ENCODE results near the gene APRT.
"Not testable (repeated sequence)": the region's sequence is repeated elsewhere in the genome, so short reads cannot be mapped to it uniquely, and the experiment has no call there.

Gene APRT

DNA sequence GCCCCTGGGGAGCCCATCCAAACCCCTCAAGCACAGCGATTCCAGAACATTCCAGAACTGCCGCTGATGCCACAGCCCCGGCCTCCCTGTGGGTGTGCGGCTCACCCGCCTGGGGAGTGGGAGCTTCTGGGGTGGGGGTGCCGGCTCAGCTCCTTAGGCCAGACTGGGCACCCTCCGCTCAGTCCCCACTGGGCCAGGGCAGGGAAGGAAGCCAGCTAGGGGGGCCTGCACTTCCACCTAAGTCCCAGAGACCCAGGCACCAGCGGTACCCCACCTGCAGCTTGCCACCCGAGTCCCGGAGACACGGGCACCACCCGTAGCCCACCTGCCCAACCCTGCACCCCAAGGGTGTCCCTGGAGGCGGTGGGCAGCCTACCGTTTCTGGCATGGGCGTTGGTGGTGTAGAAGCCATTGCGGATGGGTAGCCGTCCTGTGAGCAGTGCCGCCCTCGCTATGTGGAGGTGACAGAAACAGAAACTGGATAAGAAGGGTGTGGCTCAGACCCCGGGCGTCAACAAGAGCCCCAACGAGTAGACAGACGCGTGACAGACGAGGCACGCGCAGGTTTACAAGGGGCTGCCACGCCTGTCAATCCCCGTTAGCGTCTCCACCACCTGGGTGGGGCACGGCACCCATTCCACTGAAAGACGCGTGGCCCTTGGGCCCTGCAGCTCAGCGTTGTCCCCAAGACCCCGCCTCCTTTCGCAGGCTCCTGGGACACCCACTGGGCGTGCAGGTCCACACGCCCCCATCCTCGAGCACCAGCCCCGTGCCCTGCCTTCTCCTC is 30.0 kb upstream of the APRT start:
- DNase-seq = no peak

DNA sequence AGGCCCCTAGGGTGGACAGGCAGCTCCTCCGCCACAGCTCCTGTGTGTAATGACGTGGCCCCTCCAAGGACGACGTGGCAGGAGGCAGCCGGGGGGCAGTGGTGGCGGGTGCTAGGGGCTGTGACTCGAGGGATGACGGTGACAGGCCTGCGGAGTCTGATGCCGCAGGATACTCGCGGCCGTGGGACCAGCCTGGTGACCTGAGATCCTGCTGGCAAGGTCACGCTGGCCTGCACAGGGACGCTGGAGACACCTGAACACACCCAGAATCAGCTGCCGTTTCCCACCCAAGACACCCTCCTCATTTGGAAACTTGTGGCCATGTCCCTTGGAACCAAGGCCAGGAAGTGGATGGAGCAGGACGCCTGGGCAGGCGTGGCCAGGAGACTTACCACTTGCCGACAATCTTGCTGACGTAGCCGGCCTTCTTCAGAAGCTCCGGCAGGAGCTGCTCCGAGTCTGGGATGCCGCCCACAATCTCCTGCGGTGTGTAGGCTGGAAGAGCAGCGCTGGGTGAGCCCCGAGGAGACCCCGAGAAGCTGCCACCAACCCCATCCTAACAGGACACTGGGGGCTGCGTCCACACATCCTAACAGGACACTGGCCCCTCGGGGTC is 29.0 kb upstream of the APRT start:
- DNase-seq = no peak

DNA sequence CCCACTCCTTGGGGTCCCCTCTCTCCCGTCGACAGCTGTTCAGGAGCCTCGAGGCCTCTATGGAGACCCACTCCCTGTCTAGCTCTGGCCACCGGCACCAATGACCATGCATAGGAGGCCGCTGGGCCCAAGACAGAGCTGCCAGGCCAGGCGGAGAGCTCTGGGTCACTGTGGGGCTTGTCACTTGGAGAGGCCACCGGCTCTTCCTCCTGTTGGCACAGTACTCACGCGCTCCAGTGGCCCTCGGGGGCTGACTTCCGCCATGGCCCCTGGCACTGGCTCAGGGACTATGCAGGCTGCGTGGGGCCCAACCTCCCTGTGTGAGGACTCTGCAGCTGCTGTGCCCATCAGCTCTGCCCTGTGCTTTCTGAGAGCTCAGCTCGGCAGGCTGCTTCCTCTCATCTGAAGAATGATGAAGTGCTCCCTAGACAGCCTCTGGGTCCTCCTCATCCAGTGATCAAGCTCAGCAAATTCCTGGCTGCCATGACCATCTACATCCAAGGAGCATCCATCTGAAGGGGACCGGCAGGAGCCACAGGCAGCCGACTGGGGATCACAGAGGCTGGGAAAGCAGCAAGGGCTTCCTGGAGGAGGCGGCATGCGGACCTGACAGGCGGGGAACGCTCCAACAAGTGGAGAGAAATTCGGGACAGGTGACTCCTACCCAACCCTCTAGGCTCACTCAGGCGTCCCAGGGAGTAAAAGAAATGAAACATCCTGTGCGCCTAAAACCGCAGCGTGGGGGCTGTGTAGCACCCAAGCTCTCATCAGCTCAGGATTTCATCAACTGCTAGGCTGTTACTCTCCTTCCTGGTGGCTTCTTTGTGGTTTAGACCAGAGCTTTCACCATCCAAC is 28.2 kb upstream of the APRT start:
- no peak for DNase-seq

DNA sequence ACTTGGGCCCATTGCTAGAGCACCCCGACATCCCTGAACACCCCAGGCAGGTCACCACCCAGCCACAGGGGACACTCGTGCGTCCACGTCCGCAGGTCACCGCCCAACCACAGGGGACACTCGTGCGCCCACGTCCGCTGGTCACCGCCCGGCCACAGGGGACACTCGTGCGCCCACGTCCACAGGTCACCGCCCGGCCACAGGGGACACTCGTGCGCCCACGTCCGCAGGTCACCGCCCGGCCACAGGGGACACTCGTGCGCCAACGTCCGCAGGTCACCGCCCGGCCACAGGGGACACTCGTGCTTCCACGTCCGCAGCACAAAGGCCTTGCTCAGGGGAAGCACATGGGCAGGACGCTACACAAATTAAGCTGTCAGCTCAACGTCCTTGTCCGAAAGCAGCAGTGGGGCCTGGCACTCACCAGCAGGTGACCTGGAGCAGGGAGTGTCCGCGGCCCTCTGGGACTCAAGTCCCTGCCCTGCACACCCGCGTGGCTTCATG is 27.4 kb upstream of the APRT start:
- no peak for DNase-seq

DNA sequence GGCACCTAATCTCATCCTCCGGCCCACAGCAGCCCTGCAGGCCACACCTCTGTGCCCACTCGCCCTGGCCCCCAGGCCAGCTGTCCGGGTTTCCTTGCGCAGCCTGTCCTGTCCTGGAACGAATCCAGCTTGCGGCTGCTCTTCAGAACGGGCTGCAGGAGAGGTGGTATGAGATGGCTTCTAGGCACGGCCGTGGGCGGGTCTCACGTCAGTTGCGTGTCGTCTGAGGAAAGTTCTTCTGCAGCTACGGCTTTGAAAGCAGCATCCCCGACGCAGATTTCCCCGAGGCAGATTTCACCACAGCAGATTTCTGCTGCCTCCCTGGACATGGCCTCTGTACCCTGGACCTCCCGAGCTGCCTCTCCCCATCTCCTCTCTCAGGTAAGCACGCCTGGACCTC is 26.8 kb upstream of the APRT start:
- DNase-seq = no peak

DNA sequence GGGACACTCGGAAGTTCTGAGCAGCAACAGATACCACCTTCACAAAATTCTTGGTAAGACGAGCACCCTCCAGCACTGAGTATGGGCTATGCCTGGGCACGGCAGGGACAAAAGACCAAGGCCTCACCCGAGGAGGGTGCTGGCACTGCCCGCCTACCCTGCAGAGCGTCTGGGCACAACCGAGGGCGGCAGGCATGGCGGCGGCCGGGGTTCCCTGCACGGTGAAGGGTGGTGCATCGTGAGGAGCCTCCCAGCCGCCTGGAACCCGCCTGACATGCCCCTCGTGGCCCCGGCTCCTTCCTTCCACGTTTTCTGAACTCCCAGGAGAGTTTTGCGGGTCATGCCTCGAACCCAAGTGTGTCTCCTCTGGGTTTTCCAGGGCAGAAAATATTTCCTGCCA is 26.1 kb upstream of the APRT start:
- no peak for DNase-seq

DNA sequence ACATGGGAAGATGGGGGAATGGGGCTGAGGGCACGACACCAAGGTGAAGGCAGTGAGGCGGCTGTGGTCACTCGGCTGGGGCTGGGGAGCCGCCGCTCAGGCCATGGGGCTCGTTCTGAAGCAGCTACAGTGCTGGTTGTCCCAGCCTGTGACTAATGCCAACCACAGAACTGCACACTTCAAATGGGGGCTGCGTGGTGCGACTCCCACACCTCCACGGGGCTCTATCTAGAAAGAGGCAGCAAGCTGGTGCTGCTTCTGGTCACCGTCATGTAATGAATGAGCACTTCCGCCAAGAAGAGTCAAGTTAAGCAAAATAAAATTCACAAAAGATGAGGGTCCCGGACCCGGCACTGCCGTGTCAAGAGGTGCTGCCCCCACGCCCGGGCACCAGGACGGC is 25.1 kb upstream of the APRT start:
- no peak for DNase-seq

DNA sequence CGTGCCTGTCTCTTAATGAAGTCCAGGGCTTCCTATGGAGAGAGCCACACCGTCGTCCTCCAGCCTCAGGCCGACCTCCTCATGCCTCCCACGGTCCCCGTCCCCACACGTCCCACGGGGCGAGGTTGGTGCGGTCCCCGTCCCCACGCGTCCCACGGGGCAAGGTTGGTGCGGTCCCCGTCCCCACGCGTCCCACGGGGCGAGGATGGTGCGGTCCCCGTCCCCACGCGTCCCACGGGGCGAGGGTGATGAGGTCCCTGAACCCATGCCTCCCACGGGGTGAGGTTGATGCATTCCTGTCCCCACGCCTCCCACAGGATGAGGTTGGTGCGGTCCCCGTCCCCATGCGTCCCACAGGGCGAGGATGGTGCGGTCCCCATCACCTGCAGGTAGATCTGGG is 24.1 kb upstream of the APRT start:
- no peak for DNase-seq

DNA sequence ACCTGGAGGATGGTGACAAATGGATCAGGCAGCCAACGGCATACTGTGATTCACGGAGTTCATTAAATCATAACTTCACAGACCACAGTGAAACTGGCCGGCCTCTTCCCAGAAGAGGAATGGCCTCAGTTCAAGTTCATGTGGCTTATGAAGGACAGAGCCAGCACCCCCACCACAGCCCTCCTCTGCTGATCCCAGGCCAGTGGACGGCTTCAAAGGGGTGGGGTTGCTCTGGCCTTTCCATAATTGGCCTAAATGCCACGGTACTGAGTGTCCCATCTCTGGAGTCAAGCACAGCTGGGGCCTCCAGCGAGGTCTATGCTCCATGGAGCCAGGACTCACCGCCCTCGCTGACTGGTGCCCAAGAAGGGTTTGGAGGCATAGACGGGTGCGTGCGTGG is 23.7 kb upstream of the APRT start:
- no peak for DNase-seq

DNA sequence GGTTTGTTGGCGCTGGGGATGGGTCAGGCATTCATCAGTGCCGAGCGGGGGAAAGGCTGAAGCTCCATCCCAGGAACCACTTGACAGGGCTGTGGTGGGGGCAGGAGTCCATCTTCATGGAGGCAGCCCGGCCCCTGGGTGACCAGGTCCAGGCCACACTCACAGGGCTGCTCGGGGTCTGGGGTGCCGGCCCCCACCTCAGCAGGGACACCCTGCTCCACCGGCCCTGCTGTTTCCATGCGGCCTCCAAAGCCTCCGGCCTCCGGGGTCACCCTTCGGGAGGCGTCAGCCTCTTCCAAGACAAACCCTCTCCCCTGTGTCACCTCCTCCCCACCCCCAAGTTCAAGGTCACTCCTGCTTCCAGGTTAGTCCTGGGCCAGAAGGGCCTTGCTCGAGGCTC is 22.9 kb upstream of the APRT start:
- DNase-seq = no peak

DNA sequence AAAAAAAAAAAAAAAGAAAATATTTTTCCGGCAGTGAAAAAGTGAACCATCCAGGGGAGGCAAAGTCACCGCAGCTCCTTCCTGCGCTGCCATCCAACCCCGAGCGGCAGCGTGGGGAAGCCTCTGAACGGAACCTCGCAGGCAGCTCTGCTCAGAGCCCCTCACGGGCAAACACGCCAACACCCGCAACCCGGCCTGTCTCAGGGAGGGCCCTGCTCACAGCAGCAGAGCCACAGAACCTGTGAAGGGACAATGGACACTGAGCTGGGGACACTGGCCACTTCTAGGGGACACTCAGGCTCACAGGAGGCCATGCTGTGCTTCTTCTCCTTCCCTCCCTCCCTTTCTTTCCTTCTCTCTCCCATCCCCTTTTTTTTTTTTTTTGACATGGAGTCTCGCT is 21.4 kb upstream of the APRT start:
- DNase-seq = no peak

DNA sequence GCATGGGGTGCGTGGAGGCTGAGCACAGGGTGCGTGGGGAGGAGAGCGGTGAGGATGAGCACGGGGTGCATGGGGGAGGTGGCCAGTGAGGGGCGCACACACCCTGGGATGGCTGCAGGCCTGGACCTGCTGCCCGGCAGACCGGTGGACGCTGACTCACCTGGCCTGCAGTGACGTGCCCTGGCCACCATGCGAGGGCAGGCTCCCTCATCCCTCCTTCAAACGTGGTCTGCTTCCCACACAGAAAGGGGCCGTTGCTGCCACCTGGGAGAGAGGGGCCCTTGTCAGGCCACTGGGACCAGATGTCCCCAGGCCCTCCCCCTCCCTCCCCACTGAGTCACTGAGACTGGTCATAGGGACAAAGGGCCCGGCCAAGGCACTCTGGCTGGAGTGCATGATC is 20.1 kb upstream of the APRT start:
- no peak for DNase-seq

DNA sequence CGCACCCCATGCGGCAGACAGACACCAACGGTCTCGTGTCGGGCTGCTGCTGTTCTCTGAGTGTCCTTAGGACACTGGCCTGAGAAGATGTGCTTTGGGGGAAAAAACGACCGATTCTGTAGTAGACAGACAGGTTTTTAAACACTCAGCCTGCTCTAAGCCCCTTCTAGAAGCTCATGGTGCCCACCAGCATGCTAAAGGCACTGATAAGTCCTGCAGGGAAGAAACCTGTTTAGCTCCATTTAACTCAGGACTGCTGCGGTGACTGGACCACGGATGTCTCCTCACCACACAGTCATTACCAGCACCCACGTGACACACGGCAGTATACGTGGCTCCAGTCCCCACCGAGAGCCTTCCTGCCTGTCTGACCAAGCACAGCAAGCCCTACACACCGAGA is 19.1 kb upstream of the APRT start:
- DNase-seq = no peak

DNA sequence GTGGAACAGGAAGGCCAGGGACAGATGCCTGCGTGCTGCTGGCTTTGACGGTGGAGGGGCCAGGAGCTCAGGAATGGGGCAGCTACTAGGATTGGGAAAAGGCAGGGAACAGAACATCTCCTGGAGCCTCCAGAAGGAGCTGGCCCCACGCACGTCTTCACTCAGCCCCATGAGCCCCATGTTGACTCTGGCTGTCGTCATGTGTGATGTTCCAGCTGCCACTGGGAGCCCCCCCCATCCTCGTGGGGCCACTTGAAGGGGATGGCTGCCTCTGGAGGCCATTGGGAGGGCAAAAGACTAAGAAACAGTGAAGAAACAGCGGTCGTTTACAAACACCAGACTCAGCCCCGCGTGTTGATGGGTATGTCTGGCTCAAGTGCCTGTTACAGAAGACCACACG is 18.5 kb upstream of the APRT start:
- no peak for DNase-seq

DNA sequence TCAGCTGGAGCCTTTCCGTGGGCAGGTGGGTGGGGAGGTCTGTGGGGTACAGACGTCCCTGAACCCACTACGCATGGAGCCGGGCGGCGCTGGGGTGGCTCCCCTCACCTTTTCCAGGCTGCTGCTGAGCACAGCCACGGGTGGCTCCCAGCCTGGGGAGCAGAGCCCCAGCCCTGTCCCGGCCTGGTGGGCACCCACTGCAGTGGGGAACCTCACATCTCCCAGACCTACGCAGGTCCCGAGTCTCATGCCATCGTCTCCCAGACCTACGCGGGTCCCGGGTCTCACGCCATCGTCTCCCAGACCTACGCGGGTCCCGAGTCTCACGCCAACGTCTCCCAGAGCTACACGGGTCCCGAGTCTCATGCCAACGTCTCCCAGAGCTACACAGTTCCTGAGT is 17.0 kb upstream of the APRT start:
- no peak for DNase-seq

DNA sequence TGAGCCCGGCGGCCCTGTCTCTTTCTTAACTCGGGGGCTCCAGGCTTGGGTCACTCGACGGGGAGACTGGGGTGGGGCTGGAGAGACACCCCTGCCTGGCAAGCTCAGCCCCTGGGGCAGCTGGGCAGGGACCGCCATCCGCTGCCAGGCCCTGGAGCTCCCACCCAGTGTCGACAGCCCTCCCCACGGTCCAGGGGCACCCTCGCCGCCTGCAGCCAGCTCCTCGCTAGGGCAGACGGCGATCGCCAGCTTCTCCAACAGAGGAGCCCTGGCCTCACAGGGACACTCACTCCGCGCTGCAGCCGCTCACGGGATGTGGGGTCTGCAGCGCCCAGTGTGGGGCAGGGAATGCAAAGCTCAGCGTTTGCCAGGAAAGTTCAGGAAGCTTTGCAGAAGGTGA is 16.0 kb upstream of the APRT start:
- DNase-seq = no peak

DNA sequence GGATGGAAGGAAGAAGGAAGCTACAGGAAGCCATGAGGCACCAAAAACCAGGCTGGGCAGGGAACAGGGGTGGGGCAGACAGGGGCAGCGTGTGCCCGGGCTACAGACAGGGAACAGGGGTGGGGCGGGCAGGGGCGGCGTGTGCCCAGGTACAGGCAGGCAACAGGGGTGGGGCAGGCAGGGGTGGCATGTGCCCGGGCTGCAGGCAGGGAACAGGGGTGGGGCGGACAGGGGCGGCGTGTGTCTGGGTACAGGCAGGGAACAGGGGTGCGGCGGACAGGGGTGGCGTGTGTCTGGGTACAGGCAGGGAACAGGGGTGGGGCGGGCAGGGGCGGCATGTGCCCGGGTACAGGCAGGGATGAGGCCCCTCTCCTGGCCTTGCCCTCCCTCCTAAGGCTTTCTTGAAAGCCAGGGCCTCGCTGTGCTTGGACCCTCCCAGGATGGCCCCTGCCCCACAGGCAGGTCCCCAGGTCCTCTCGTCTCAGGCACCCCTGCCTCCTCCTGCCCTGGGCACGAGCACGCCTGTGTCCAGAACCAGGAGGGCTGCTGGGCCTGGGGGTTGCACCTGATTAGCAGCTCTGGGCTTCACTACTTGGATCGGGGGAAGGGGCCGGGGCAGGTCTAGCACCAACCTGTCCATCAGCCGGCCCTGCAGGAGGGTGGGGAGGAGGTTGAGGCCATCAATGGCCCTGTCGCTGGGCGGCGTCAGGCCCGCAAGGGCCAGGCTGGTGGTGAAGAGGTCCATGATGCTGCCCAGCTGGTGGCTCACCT is 14.5 kb upstream of the APRT start:
- no peak for DNase-seq

DNA sequence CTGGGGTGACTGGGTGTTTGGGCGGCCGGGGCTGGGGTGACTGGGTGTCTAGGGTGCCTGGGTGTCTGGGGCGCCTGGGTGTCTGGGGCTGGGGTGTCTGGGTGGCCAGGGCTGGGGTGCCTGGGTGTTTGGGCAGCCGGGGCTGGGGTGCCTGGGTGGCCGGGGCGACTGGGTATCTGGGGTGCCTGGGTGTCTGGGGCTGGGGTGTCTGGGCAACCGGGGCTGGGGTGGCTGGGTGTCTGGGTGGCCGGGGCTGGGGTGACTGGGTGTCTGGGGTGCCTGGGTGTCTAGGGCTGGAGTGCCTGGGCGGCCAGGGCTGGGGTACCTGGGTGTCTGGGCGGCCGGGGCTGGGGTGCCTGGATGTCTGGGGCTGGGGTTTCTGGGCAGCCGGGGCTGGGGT is 13.4 kb upstream of the APRT start:
- no peak for DNase-seq

DNA sequence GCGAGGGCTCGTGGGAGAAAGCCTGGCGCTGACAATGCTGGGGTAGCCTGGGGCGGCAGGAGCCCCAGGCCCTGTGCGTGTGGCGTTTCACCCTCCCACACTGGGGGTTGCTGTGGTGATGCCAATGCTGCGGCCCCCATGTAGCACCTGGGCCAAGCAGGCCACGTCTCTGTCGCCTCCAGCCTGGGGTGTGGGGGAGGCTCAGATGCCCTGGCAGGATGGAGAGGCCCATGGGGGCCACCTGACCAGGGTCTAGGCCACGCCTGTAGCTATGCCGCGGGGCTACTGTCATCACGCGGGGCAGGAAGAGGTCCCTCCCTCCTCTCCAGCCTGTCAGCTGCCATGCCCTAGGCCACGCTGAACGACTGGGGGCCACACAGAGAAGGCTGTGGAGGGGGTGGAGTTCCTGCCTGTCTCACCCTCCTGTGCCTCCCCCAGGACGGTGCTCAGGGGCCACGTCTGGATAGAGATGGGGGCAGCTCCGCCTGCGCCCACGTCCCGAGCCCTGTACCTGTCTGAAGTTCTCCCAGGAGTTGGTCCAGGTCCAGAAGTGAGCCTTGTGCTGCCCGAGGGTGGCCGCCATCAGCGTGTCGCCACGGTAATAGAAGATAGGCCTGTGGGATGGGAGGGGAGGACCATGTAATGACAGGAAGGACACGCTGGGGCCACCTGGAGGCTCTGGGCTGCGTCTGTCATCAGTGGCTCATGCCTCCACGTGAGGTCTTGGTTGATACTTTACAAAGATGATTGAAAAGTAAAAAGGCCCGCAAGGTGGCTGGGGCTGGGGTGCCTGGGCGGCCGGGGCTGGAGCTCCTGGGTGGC is 12.7 kb upstream of the APRT start:
- no peak for DNase-seq

DNA sequence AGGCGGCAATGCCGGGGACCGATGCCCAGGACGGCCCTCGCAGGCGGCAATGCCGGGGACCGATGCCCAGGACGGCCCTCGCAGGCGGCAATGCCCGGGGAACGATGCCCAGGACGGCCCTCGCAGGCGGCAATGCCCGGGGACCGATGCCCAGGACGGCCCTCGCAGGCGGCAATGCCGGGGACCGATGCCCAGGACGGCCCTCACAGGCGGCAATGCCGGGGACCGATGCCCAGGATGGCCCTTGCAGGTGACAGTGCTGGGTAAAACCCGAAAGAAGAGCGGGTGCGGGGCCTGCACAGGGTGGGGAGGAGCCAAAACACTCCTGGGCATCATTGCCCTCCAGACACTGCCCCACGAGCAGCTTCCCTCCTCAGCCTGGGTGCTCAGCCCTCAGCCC is 11.9 kb upstream of the APRT start:
- DNase-seq = not testable (repeated sequence)

DNA sequence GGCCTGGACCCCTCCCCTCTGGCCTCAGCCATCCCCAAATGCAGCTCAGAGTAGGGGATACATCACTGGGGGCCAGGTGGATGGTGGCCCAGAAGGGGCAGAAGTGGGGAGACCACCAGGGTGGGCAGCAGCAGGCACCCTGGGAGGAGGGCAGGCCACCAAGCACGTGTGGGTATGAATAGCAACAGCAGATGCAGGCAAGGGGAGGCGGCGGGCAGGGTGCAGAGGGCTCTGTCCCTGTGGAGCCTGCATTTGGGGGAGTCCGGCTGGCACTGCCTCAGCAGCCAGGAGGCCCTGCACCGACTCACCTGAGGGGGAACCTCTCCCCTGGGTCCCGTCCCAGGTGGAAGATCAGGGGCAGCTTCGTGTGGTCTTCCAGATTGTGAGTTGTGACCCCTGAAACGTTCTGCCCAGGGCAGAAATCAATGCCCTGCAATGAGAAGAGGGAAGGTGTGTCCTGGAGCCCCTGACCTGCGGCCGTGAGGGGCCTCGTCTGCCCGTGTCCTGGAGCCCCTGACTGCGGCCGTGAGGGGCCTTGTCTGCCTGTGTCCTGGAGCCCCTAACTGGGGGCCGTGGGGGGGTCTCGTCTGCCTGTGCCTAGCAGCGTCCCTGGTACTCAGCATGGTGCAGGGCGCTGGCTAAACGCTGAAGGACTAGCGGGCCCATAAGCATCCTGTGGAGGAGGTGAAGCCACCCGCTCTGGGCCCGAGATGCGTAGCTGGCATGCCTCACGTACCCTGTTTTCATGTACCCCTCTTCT is 10.7 kb upstream of the APRT start:
- no peak for DNase-seq
